Measurements from ENCODE around the gene ATP6AP2. TPM values are rescaled to one million over a fixed set of nuclear protein-coding genes. Genes with fewer than 3 reads are reported as not detected.
"Not testable (repeated sequence)": the region's sequence is repeated elsewhere in the genome, so short reads cannot be mapped to it uniquely, and the experiment has no call there.

The ATP6AP2 gene
- total and polyA plus RNA-seq, 2 donors (not counting 1 experiment from before 2014, with no cell fraction given), result 29.0 to 53.3 TPM

GRCh38 chrX:40582811-40583210 lies 2.0 kb downstream of the ATP6AP2 start:
- Histone ChIP-seq H3K9ac (ENCODE audit: low read length) (no peak overlapping the region), H2AFZ (ENCODE audit: insufficient read depth, low read depth, low read length, poor library complexity, severe bottlenecking) (no peak overlapping the region), H3K79me2 (ENCODE audit: control insufficient read depth, insufficient read depth, low read length) (peaks cover 48% of the 10 kb centered on the region), H3K27me3 (replicated peaks in 1 of 4; ENCODE audit: control extremely low read depth in 1 of 4, control insufficient read depth in 3 of 4, insufficient read depth in 4 of 4, low read length in 3 of 4) (no peaks in the 10 kb centered on the region), H4K20me1 (ENCODE audit: control insufficient read depth, insufficient read depth, low read length, poor library complexity, severe bottlenecking) (no peaks in the 10 kb centered on the region), H3K36me3 (replicated peaks in 1 of 2; ENCODE audit: control extremely low read depth in 1 of 2, control insufficient read depth in 1 of 2, extremely low read depth in 1 of 2, insufficient read depth in 2 of 2, low read length in 1 of 2) (no peaks in the 10 kb centered on the region), H3K27ac (ENCODE audit: low read length in 2 of 2) (no peak overlapping the region), H3K4me1 (ENCODE audit: control insufficient read depth in 2 of 2, insufficient read depth in 2 of 2, low read length in 2 of 2) (peaks cover 8 to 14% of the 10 kb centered on the region in 2 donors), H3K4me3 (ENCODE audit: control extremely low read depth in 1 of 5, extremely low read depth in 1 of 5, insufficient read depth in 1 of 5, low read depth in 2 of 5, low read length in 4 of 5) (no peak overlapping the region), H3K4me2 (replicated peaks; ENCODE audit: low read depth, low read length, poor library complexity, severe bottlenecking) (no peak overlapping the region), H3K9me3 (ENCODE audit: control extremely low read depth in 1 of 3, control insufficient read depth in 2 of 3, insufficient read depth in 1 of 3, low read length in 2 of 3) (no peaks in the 10 kb centered on the region)
- Mint-ChIP-seq H3K9me3 (ENCODE audit: insufficient read depth) (no peaks in the 10 kb centered on the region), H3K4me1 (peaks cover 27% of the 10 kb centered on the region), H3K4me3 (no peak overlapping the region), H3K27me3 (no peaks in the 10 kb centered on the region), H3K27ac (no peak overlapping the region)
- ChIA-PET POLR2A (no interaction called here), CTCF (no interaction called here)
- no CpG with 5 or more reads among the region's 2 CpGs for WGBS (ENCODE audit: insufficient coverage)
- intact Hi-C loops (cut with micrococcal nuclease), result no loop called here
- ATAC-seq (ENCODE audit: low read depth), result no peak
- no peak for DNase-seq
- TF ChIP-seq EZH2 (IDR thresholded peaks at IDR 0.05; ENCODE audit: borderline replicate concordance, insufficient read depth, low read depth, low read length, poor library complexity, severe bottlenecking), result no peak
- no peak for TF ChIP-seq CTCF (IDR thresholded peaks at IDR 0.05)

- ATAC-seq (ENCODE audit: low read depth); CTCF ChIA-PET; DNase-seq; H3K4me1 ChIP-seq (ENCODE audit: control insufficient read depth in 2 of 2, insufficient read depth in 2 of 2, low read length in 2 of 2); H3K9me3 ChIP-seq (ENCODE audit: control extremely low read depth in 1 of 3, control insufficient read depth in 2 of 3, insufficient read depth in 1 of 3, low read length in 2 of 3); H4K20me1 ChIP-seq (ENCODE audit: control insufficient read depth, insufficient read depth, low read length, poor library complexity, severe bottlenecking); H3K9ac ChIP-seq (ENCODE audit: low read length); H3K4me3 ChIP-seq (ENCODE audit: control extremely low read depth in 1 of 5, extremely low read depth in 1 of 5, insufficient read depth in 1 of 5, low read depth in 2 of 5, low read length in 4 of 5); H3K27ac Mint-ChIP-seq; H3K9me3 Mint-ChIP-seq (ENCODE audit: insufficient read depth); POLR2A ChIA-PET; H3K27ac ChIP-seq (ENCODE audit: low read length in 2 of 2); H3K4me3 Mint-ChIP-seq; H3K27me3 Mint-ChIP-seq; H3K4me2 ChIP-seq (replicated peaks; ENCODE audit: low read depth, low read length, poor library complexity, severe bottlenecking); intact Hi-C loops (cut with micrococcal nuclease); H3K27me3 ChIP-seq (replicated peaks in 1 of 4; ENCODE audit: control extremely low read depth in 1 of 4, control insufficient read depth in 3 of 4, insufficient read depth in 4 of 4, low read length in 3 of 4); H2AFZ ChIP-seq (ENCODE audit: insufficient read depth, low read depth, low read length, poor library complexity, severe bottlenecking): not testable (repeated sequence)
- H3K36me3 ChIP-seq (replicated peaks in 1 of 2; ENCODE audit: control extremely low read depth in 1 of 2, control insufficient read depth in 1 of 2, extremely low read depth in 1 of 2, insufficient read depth in 2 of 2, low read length in 1 of 2), result peaks cover 0 to 18% of the 10 kb centered on the region in 2 experiments
- WGBS (ENCODE audit: insufficient coverage), result no CpG with 5 or more reads among the region's 1 CpG
- peaks cover 15% of the 10 kb centered on the region for H3K4me1 Mint-ChIP-seq
- H3K79me2 ChIP-seq (ENCODE audit: control insufficient read depth, insufficient read depth, low read length), result peaks cover 34% of the 10 kb centered on the region
These were observed 6.9 kb downstream of the ATP6AP2 start for GRCh38 chrX:40587623-40588022.

- H2AFZ ChIP-seq (ENCODE audit: insufficient read depth, low read depth, low read length, poor library complexity, severe bottlenecking); H3K4me3 Mint-ChIP-seq; H3K27ac ChIP-seq (ENCODE audit: low read length in 2 of 2); intact Hi-C loops (cut with micrococcal nuclease); DNase-seq; CTCF ChIA-PET; H3K4me3 ChIP-seq (ENCODE audit: control extremely low read depth in 1 of 5, extremely low read depth in 1 of 5, insufficient read depth in 1 of 5, low read depth in 2 of 5, low read length in 4 of 5); POLR2A ChIA-PET; H4K20me1 ChIP-seq (ENCODE audit: control insufficient read depth, insufficient read depth, low read length, poor library complexity, severe bottlenecking); H3K9ac ChIP-seq (ENCODE audit: low read length); ATAC-seq (ENCODE audit: low read depth); H3K9me3 ChIP-seq (ENCODE audit: control extremely low read depth in 1 of 3, control insufficient read depth in 2 of 3, insufficient read depth in 1 of 3, low read length in 2 of 3); H3K27me3 Mint-ChIP-seq; H3K9me3 Mint-ChIP-seq (ENCODE audit: insufficient read depth); H3K27me3 ChIP-seq (replicated peaks in 1 of 4; ENCODE audit: control extremely low read depth in 1 of 4, control insufficient read depth in 3 of 4, insufficient read depth in 4 of 4, low read length in 3 of 4); H3K4me1 Mint-ChIP-seq; H3K4me2 ChIP-seq (replicated peaks; ENCODE audit: low read depth, low read length, poor library complexity, severe bottlenecking); H3K27ac Mint-ChIP-seq; H3K4me1 ChIP-seq (ENCODE audit: control insufficient read depth in 2 of 2, insufficient read depth in 2 of 2, low read length in 2 of 2): not testable (repeated sequence)
- no CpG with 5 or more reads among the region's 6 CpGs for WGBS (ENCODE audit: insufficient coverage)
- Histone ChIP-seq H3K79me2 (ENCODE audit: control insufficient read depth, insufficient read depth, low read length) (peaks cover 17% of the 10 kb centered on the region), H3K36me3 (replicated peaks in 1 of 2; ENCODE audit: control extremely low read depth in 1 of 2, control insufficient read depth in 1 of 2, extremely low read depth in 1 of 2, insufficient read depth in 2 of 2, low read length in 1 of 2) (peaks cover 0 to 20% of the 10 kb centered on the region in 2 experiments)
These were observed 9.0 kb downstream of the ATP6AP2 start for GRCh38 chrX:40589616-40590321.

Data from B cell (primary cell).